Mesothelial cell of epicardium (in vitro differentiated cells): ENCODE data around the gene AGGF1. TPM values are rescaled to one million over a fixed set of nuclear protein-coding genes. Genes with fewer than 3 reads are reported as not detected.
"Not testable (repeated sequence)": the region's sequence is repeated elsewhere in the genome, so short reads cannot be mapped to it uniquely, and the experiment has no call there.

Source experiments
- DNase-seq, 2 experiments: peaks; one replicate each; pipeline ENCODE4 v3.0.0; 2021; ENCODE audit warnings: low spot score in 2 of 2; ENCODE audit not compliant: unreplicated experiment in 2 of 2
- H3K27ac Mint-ChIP-seq: 2 replicates; pipeline ENCODE4 v1.8.0; 2021; ENCODE audit warnings: mixed read lengths
- H3K27me3 Mint-ChIP-seq: 2 replicates; pipeline ENCODE4 v1.8.0; 2021; ENCODE audit warnings: low read depth, mixed read lengths
- H3K36me3 Mint-ChIP-seq: 2 replicates; pipeline ENCODE4 v1.8.0; 2021; ENCODE audit warnings: mixed read lengths
- H3K4me1 Mint-ChIP-seq: 2 replicates; pipeline ENCODE4 v1.8.0; 2021; ENCODE audit warnings: mixed read lengths
- H3K4me3 Mint-ChIP-seq: 2 replicates; pipeline ENCODE4 v1.8.0; 2021; ENCODE audit warnings: mild to moderate bottlenecking, moderate library complexity, mixed read lengths
- H3K9me3 Mint-ChIP-seq: 2 replicates; pipeline ENCODE4 v1.8.0; 2021; ENCODE audit warnings: mixed read lengths
- total RNA-seq: library from RNA; stranded (reverse); gene quantifications from 3 replicates; pipeline ENCODE4 v1.2.1, GENCODE V29; 2021
- TF ChIP-seq, protein P1 (sequence below): fragments of 200-600 bp; sonication (generic); IDR thresholded peaks from one replicate; pipeline ENCODE4 v1.5.0; 2021; ENCODE audit warnings: antibody characterized with exemption; ENCODE audit not compliant: unreplicated experiment

The AGGF1 gene
- total RNA-seq, 1 donor from 2014 or later: 21.2 TPM

- no peak overlapping the region for H3K4me3 Mint-ChIP-seq
- H3K36me3 Mint-ChIP-seq: no peaks in the 10 kb centered on the region
- H3K27ac Mint-ChIP-seq: no peak overlapping the region
- TF ChIP-seq, protein P1, sequence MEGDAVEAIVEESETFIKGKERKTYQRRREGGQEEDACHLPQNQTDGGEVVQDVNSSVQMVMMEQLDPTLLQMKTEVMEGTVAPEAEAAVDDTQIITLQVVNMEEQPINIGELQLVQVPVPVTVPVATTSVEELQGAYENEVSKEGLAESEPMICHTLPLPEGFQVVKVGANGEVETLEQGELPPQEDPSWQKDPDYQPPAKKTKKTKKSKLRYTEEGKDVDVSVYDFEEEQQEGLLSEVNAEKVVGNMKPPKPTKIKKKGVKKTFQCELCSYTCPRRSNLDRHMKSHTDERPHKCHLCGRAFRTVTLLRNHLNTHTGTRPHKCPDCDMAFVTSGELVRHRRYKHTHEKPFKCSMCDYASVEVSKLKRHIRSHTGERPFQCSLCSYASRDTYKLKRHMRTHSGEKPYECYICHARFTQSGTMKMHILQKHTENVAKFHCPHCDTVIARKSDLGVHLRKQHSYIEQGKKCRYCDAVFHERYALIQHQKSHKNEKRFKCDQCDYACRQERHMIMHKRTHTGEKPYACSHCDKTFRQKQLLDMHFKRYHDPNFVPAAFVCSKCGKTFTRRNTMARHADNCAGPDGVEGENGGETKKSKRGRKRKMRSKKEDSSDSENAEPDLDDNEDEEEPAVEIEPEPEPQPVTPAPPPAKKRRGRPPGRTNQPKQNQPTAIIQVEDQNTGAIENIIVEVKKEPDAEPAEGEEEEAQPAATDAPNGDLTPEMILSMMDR: no peak
- no peaks in the 10 kb centered on the region for H3K27me3 Mint-ChIP-seq
- peaks cover 3% of the 10 kb centered on the region for H3K4me1 Mint-ChIP-seq
- no peak for DNase-seq
- H3K9me3 Mint-ChIP-seq: peaks cover 3% of the 10 kb centered on the region
Observed at GRCh38 chr5:76990899-76991459, 39.2 kb upstream of the AGGF1 start.

GRCh38 chr5:76993436-76993835 lies 36.8 kb upstream of the AGGF1 start:
- not testable (repeated sequence) for DNase-seq, H3K27me3 Mint-ChIP-seq, H3K36me3 Mint-ChIP-seq, H3K27ac Mint-ChIP-seq, H3K9me3 Mint-ChIP-seq, H3K4me3 Mint-ChIP-seq, H3K4me1 Mint-ChIP-seq

DNA sequence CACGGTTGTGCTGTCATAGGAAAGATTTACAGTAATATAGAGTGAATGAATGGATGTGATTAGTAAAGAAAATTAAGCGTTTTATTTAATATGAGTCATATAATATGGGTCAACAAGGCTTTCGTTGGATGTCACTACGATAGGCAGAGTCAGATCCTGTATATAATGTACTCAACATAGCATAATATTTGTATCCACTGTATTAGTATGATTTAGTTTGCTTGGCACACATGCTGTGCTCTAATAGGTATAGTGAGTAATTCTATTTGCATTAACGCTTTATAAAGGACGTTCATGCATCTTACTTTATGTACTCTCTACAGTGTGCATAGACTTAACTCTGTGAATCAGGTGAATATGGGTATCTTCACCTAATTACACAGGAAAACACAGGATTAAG lies 35.9 kb upstream of the AGGF1 start:
- Mint-ChIP-seq H3K27me3 (no peaks in the 10 kb centered on the region), H3K4me3 (no peak overlapping the region), H3K4me1 (no peaks in the 10 kb centered on the region), H3K36me3 (no peaks in the 10 kb centered on the region), H3K27ac (no peak overlapping the region), H3K9me3 (peaks cover 3% of the 10 kb centered on the region)
- DNase-seq: no peak
- TF ChIP-seq, protein P1: no peak

- H3K36me3 Mint-ChIP-seq, H3K4me1 Mint-ChIP-seq: not testable (repeated sequence)
Observed at GRCh38 chr5:76998251-76998650, 32.0 kb upstream of the AGGF1 start.

DNA sequence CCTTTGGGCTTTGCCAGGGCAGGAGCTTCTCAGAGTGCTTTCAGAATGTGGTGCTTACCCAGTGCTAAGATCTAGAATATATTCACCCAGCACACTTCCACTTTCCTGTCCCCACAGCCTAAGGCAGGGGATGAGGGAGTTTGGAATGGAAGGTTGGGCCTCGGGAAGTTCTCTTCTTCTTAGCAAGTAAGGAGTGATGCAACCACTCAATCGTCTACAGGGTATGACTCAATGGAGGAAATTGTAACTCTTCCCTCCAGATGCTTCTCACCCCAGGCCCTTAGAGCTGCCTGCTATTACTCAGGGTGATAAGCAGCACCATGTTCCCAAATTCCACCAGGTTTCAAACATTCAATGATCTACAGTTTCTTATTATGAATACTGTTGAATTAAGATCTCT lies 30.8 kb upstream of the AGGF1 start:
- TF ChIP-seq, protein P1: no peak
- Mint-ChIP-seq H3K27ac (no peak overlapping the region), H3K9me3 (no peaks in the 10 kb centered on the region), H3K36me3 (no peaks in the 10 kb centered on the region), H3K4me1 (no peaks in the 10 kb centered on the region), H3K27me3 (no peaks in the 10 kb centered on the region), H3K4me3 (no peak overlapping the region)
- no peak for DNase-seq

More at GRCh38 chr5:76998251-76998650, 32.0 kb upstream of the AGGF1 start:
- not testable (repeated sequence) for H3K27me3 Mint-ChIP-seq, H3K27ac Mint-ChIP-seq, DNase-seq, H3K9me3 Mint-ChIP-seq, H3K4me3 Mint-ChIP-seq

- Mint-ChIP-seq H3K27ac (no peak overlapping the region), H3K9me3 (peaks cover 10% of the 10 kb centered on the region), H3K4me1 (no peaks in the 10 kb centered on the region), H3K27me3 (no peaks in the 10 kb centered on the region), H3K36me3 (no peaks in the 10 kb centered on the region), H3K4me3 (no peak overlapping the region)
- TF ChIP-seq, protein P1: no peak
- no peak for DNase-seq
Observed at GRCh38 chr5:77003246-77003645, 27.0 kb upstream of the AGGF1 start.

- no peaks in the 10 kb centered on the region for H3K36me3 Mint-ChIP-seq
- TF ChIP-seq, protein P1: no peak
- DNase-seq: no peak
- no peak overlapping the region for H3K4me3 Mint-ChIP-seq
- H3K27me3 Mint-ChIP-seq: no peaks in the 10 kb centered on the region
- peaks cover 15% of the 10 kb centered on the region for H3K9me3 Mint-ChIP-seq
- H3K27ac Mint-ChIP-seq: no peak overlapping the region
- no peaks in the 10 kb centered on the region for H3K4me1 Mint-ChIP-seq
Observed at GRCh38 chr5:77006124-77006523, 24.1 kb upstream of the AGGF1 start.
